Stimulated activated naive CD8-positive, alpha-beta T cell treated with anti-CD3 and anti-CD28 coated beads, Interleukin-15, Interleukin-2, amounts not matched to agents 100 ng/mL and 50 ng/mL, for 24 hours (primary cell): ENCODE data around the gene SLC24A4.
"Not testable (repeated sequence)": the region's sequence is repeated elsewhere in the genome, so short reads cannot be mapped to it uniquely, and the experiment has no call there.

ENCODE experiments used
- H3K27ac Mint-ChIP-seq: one replicate; pipeline ENCODE4 v1.8.0; 2021; ENCODE audit warnings: mild to moderate bottlenecking, mixed read lengths
- H3K27me3 Mint-ChIP-seq: one replicate; pipeline ENCODE4 v1.8.0; 2021; ENCODE audit warnings: mixed read lengths
- H3K36me3 Mint-ChIP-seq: one replicate; pipeline ENCODE4 v1.8.0; 2021; ENCODE audit warnings: low read depth, mixed read lengths
- H3K4me1 Mint-ChIP-seq: one replicate; pipeline ENCODE4 v1.8.0; 2021; ENCODE audit warnings: low read depth, mixed read lengths
- H3K4me3 Mint-ChIP-seq: one replicate; pipeline ENCODE4 v1.8.0; 2021; ENCODE audit warnings: mild to moderate bottlenecking, mixed read lengths
- H3K9me3 Mint-ChIP-seq: one replicate; pipeline ENCODE4 v1.8.0; 2021; ENCODE audit warnings: mixed read lengths

SLC24A4 gene

GRCh38 chr14:92528486-92529100, 205.6 kb downstream of the SLC24A4 start:
- Mint-ChIP-seq H3K27me3 (no peaks in the 10 kb centered on the region), H3K9me3 (no peaks in the 10 kb centered on the region), H3K4me3 (no peak overlapping the region), H3K4me1 (peaks cover 86% of the 10 kb centered on the region), H3K27ac (peak overlapping the region; percentile 97), H3K36me3 (peaks cover 24% of the 10 kb centered on the region)

GRCh38 chr14:92529903-92530302, 206.9 kb downstream of the SLC24A4 start:
- no peaks in the 10 kb centered on the region for H3K9me3 Mint-ChIP-seq
- H3K4me3 Mint-ChIP-seq, result peak overlapping the region; percentile 15
- H3K36me3 Mint-ChIP-seq, result peaks cover 24% of the 10 kb centered on the region
- H3K27me3 Mint-ChIP-seq, result no peaks in the 10 kb centered on the region
- peaks cover 86% of the 10 kb centered on the region for H3K4me1 Mint-ChIP-seq
- H3K27ac Mint-ChIP-seq, result peak overlapping the region; percentile 97

GRCh38 chr14:92531106-92531873, 208.3 kb downstream of the SLC24A4 start:
- Mint-ChIP-seq H3K9me3 (no peaks in the 10 kb centered on the region), H3K27ac (peak overlapping the region; percentile 97), H3K27me3 (no peaks in the 10 kb centered on the region), H3K36me3 (peaks cover 24% of the 10 kb centered on the region), H3K4me3 (peak overlapping the region; percentile 64), H3K4me1 (peaks cover 92% of the 10 kb centered on the region)

- H3K27me3 Mint-ChIP-seq, result no peaks in the 10 kb centered on the region
- no peaks in the 10 kb centered on the region for H3K9me3 Mint-ChIP-seq
- peaks cover 98% of the 10 kb centered on the region for H3K4me1 Mint-ChIP-seq
- peak overlapping the region; percentile 15 for H3K4me3 Mint-ChIP-seq
- peak overlapping the region; percentile 97 for H3K27ac Mint-ChIP-seq
- H3K36me3 Mint-ChIP-seq, result peaks cover 24% of the 10 kb centered on the region
Measured at GRCh38 chr14:92532490-92533163, 209.7 kb downstream of the SLC24A4 start.

- H3K9me3 Mint-ChIP-seq, result no peaks in the 10 kb centered on the region
- H3K36me3 Mint-ChIP-seq, result peaks cover 14% of the 10 kb centered on the region
- H3K27ac Mint-ChIP-seq, result peak overlapping the region; percentile 88
- H3K4me3 Mint-ChIP-seq, result peak overlapping the region; percentile 73
- H3K4me1 Mint-ChIP-seq, result peaks cover 94% of the 10 kb centered on the region
- H3K27me3 Mint-ChIP-seq, result no peaks in the 10 kb centered on the region
Measured at GRCh38 chr14:92534932-92535643, 212.1 kb downstream of the SLC24A4 start.

GRCh38 chr14:92536231-92536630, 213.3 kb downstream of the SLC24A4 start:
- H3K4me3 Mint-ChIP-seq, result peak overlapping the region; percentile 6
- not testable (repeated sequence) for H3K27me3 Mint-ChIP-seq, H3K9me3 Mint-ChIP-seq
- peaks cover 13% of the 10 kb centered on the region for H3K36me3 Mint-ChIP-seq
- H3K4me1 Mint-ChIP-seq, result peaks cover 94% of the 10 kb centered on the region
- peak overlapping the region; percentile 32 for H3K27ac Mint-ChIP-seq

GRCh38 chr14:92538412-92538985, 215.5 kb downstream of the SLC24A4 start:
- Mint-ChIP-seq H3K4me3 (no peak overlapping the region), H3K4me1 (peaks cover 93% of the 10 kb centered on the region), H3K27ac (peak overlapping the region; percentile 76), H3K36me3 (peaks cover 10% of the 10 kb centered on the region), H3K27me3 (no peaks in the 10 kb centered on the region), H3K9me3 (no peaks in the 10 kb centered on the region)

GRCh38 chr14:92539419-92539818, 216.5 kb downstream of the SLC24A4 start:
- Mint-ChIP-seq H3K4me3 (peak overlapping the region; percentile 42), H3K27me3 (no peaks in the 10 kb centered on the region), H3K9me3 (no peaks in the 10 kb centered on the region), H3K27ac (peak overlapping the region; percentile 76), H3K4me1 (peaks cover 90% of the 10 kb centered on the region), H3K36me3 (peaks cover 9% of the 10 kb centered on the region)

- peak overlapping the region; percentile 42 for H3K4me3 Mint-ChIP-seq
- H3K27me3 Mint-ChIP-seq, result no peaks in the 10 kb centered on the region
- peak overlapping the region; percentile 76 for H3K27ac Mint-ChIP-seq
- no peaks in the 10 kb centered on the region for H3K9me3 Mint-ChIP-seq
- peaks cover 9% of the 10 kb centered on the region for H3K36me3 Mint-ChIP-seq
- peaks cover 90% of the 10 kb centered on the region for H3K4me1 Mint-ChIP-seq
Measured at GRCh38 chr14:92539875-92540274, 216.9 kb downstream of the SLC24A4 start.

- peak overlapping the region; percentile 5 for H3K4me3 Mint-ChIP-seq
- H3K9me3 Mint-ChIP-seq, result no peaks in the 10 kb centered on the region
- peak overlapping the region; percentile 76 for H3K27ac Mint-ChIP-seq
- no peaks in the 10 kb centered on the region for H3K27me3 Mint-ChIP-seq
- H3K36me3 Mint-ChIP-seq, result peaks cover 9% of the 10 kb centered on the region
- peaks cover 83% of the 10 kb centered on the region for H3K4me1 Mint-ChIP-seq
Measured at GRCh38 chr14:92540472-92541048, 217.6 kb downstream of the SLC24A4 start.

- peaks cover 9% of the 10 kb centered on the region for H3K36me3 Mint-ChIP-seq
- H3K27me3 Mint-ChIP-seq, result no peaks in the 10 kb centered on the region
- H3K27ac Mint-ChIP-seq, result no peak overlapping the region
- H3K4me3 Mint-ChIP-seq, result no peak overlapping the region
- H3K4me1 Mint-ChIP-seq, result peaks cover 71% of the 10 kb centered on the region
- H3K9me3 Mint-ChIP-seq, result no peaks in the 10 kb centered on the region
Measured at GRCh38 chr14:92542766-92543554, 220.0 kb downstream of the SLC24A4 start.

GRCh38 chr14:92544051-92544720, 221.2 kb downstream of the SLC24A4 start:
- Mint-ChIP-seq H3K27me3 (no peaks in the 10 kb centered on the region), H3K27ac (no peak overlapping the region), H3K4me3 (no peak overlapping the region), H3K4me1 (peaks cover 66% of the 10 kb centered on the region), H3K9me3 (no peaks in the 10 kb centered on the region), H3K36me3 (peaks cover 9% of the 10 kb centered on the region)

- H3K4me1 Mint-ChIP-seq, result peaks cover 66% of the 10 kb centered on the region
- no peaks in the 10 kb centered on the region for H3K27me3 Mint-ChIP-seq
- H3K4me3 Mint-ChIP-seq, result no peak overlapping the region
- peaks cover 14% of the 10 kb centered on the region for H3K36me3 Mint-ChIP-seq
- no peak overlapping the region for H3K27ac Mint-ChIP-seq
- no peaks in the 10 kb centered on the region for H3K9me3 Mint-ChIP-seq
Measured at GRCh38 chr14:92546347-92547053, 223.5 kb downstream of the SLC24A4 start.
